ENCODE data around the gene IL36RN. TPM values are rescaled to one million over a fixed set of nuclear protein-coding genes. Genes with fewer than 3 reads are reported as not detected.

Gene IL36RN
- total and polyA plus RNA-seq, 12 donors, result not detected

GRCh38 chr2:113078350-113078839, 19.4 kb downstream of the IL36RN start:
- no peak for TF ChIP-seq POLR2A (IDR thresholded peaks at IDR 0.05)
- TF ChIP-seq CTCF (IDR thresholded peaks at IDR 0.05), result no peak
- Histone ChIP-seq H3K4me3 (no peak overlapping the region), H3K27me3 (no peaks in the 10 kb centered on the region), H3K27ac (no peak overlapping the region), H3K4me1 (replicated peaks in 1 of 2) (no peaks in the 10 kb centered on the region), H3K9me3 (replicated peaks in 1 of 3) (no peaks in the 10 kb centered on the region), H3K36me3 (replicated peaks in 1 of 2) (no peaks in the 10 kb centered on the region)
- intact Hi-C loops (cut with DNase I), result no loop called here
- DNase-seq, result no peak
- 47 to 67% (median 58%) methylated on average over 6 of the region's 6 CpGs for WGBS, 4 donors

GRCh38 chr2:113079131-113079530, 20.1 kb downstream of the IL36RN start:
- DNase-seq, result no peak
- WGBS, 4 donors, result 73 to 83% (median 76%) methylated on average over 3 to 4 of the region's 4 CpGs
- no peaks in the 10 kb centered on the region for H3K9me3 ChIP-seq (replicated peaks in 1 of 3)
- intact Hi-C loops (cut with DNase I), result no loop called here
- no peak overlapping the region for H3K4me3 ChIP-seq
- no peak for TF ChIP-seq POLR2A (IDR thresholded peaks at IDR 0.05)
- no peak for TF ChIP-seq CTCF (IDR thresholded peaks at IDR 0.05)
- no peaks in the 10 kb centered on the region for H3K36me3 ChIP-seq (replicated peaks in 1 of 2)
- no peaks in the 10 kb centered on the region for H3K27me3 ChIP-seq
- H3K27ac ChIP-seq, result no peak overlapping the region
- no peaks in the 10 kb centered on the region for H3K4me1 ChIP-seq (replicated peaks in 1 of 2)

- peak; percentile 35 to 65 (median 51) for DNase-seq
- WGBS, 4 donors, result 29 to 38% (median 32%) methylated on average over 8 to 9 of the region's 9 CpGs
- Histone ChIP-seq H3K4me3 (no peak overlapping the region), H3K36me3 (replicated peaks in 1 of 2) (no peaks in the 10 kb centered on the region), H3K9me3 (replicated peaks in 1 of 3) (no peaks in the 10 kb centered on the region), H3K27me3 (no peaks in the 10 kb centered on the region), H3K4me1 (replicated peaks in 1 of 2) (no peaks in the 10 kb centered on the region), H3K27ac (no peak overlapping the region)
- intact Hi-C loops (cut with DNase I), result loop anchor here (2.0 to 10.0 kb wide), 5 partner anchors 47 to 295 kb away; partner anchors contain the start of gene IL1RN (in 1 of the 2)
- TF ChIP-seq CTCF (IDR thresholded peaks at IDR 0.05), result peak; percentile 46 to 72 (median 66)
- no peak for TF ChIP-seq POLR2A (IDR thresholded peaks at IDR 0.05)
These were observed 21.1 kb downstream of the IL36RN start for GRCh38 chr2:113080134-113080533.

GRCh38 chr2:113081488-113082210, 22.7 kb downstream of the IL36RN start:
- Histone ChIP-seq H3K4me1 (replicated peaks in 1 of 2) (no peaks in the 10 kb centered on the region), H3K36me3 (replicated peaks in 1 of 2) (no peaks in the 10 kb centered on the region), H3K27me3 (no peaks in the 10 kb centered on the region), H3K4me3 (no peak overlapping the region), H3K27ac (no peak overlapping the region), H3K9me3 (replicated peaks in 1 of 3) (no peaks in the 10 kb centered on the region)
- intact Hi-C loops (cut with DNase I), result loop anchor here (2.0 to 10.0 kb wide), 5 partner anchors 46 to 293 kb away; partner anchors contain the start of gene IL1RN (in 1 of the 2)
- TF ChIP-seq POLR2A (IDR thresholded peaks at IDR 0.05) (no peak), CTCF (IDR thresholded peaks at IDR 0.05) (no peak)
- DNase-seq, result no peak
- WGBS, 4 donors, result 60 to 73% (median 64%) methylated on average over 2 of the region's 2 CpGs

Measured in adrenal gland (tissue), 12 donors.